ENCODE data around the gene NQO1.

NQO1 gene

DNA sequence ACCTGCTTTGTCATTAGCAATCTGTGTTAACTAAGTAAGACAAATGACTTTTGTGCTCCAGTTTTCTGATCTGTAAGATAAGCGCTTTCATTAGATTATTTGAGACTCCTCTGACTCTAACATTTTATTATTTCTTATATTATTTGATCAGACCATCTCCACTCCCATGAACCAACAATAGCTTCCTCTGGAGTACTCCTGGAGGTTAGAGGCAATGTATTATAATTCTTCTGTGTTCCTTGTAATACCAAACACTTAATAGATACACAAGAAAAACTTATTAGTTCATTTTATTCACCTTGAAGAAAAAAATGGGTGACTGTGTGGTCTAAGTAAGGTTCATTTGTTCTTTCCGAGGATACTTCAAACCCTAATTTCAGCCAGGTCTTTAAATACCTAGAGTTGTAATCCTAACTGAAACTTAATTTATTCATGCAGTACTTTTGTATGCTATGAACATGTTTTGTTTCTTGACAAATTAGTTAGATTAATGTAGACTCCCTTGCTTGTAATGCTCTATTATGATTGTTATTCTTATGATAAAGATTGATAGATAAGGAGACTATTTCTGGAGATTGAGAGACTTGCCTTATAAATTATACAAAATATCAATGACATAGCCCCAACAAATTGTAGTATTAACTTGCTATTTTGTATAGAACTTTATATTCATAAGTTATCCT, 53.9 kb downstream of the NQO1 start:
- Histone ChIP-seq H3K4me2 (ENCODE audit: low read depth, low read length, poor library complexity, severe bottlenecking) (no peak overlapping the region), H3K36me3 (ENCODE audit: insufficient read depth, low read length) (peaks cover 42% of the 10 kb centered on the region), H3K4me1 (ENCODE audit: insufficient read depth, low read length, poor library complexity, severe bottlenecking) (no peaks in the 10 kb centered on the region), H3K9ac (ENCODE audit: low read depth, low read length, poor library complexity, severe bottlenecking) (no peak overlapping the region), H2AFZ (ENCODE audit: low read length) (no peak overlapping the region), H3K4me3 (ENCODE audit: low read length, poor library complexity, severe bottlenecking) (no peak overlapping the region), H3K9me3 (ENCODE audit: insufficient read depth, low read depth, low read length) (no peaks in the 10 kb centered on the region), H3F3A (ENCODE audit: low read depth) (no peaks in the 10 kb centered on the region), H3K27me3 (ENCODE audit: insufficient read depth, low read length, poor library complexity, severe bottlenecking) (no peaks in the 10 kb centered on the region), H3K79me2 (ENCODE audit: insufficient read depth, low read length) (no peaks in the 10 kb centered on the region), H4K20me1 (ENCODE audit: insufficient read depth, low read length, poor library complexity, severe bottlenecking) (no peaks in the 10 kb centered on the region), H3K9me2 (replicated peaks; ENCODE audit: low read depth, low read length) (no peaks in the 10 kb centered on the region)
- TF ChIP-seq EZH2phosphoT487 (IDR thresholded peaks at IDR 0.05; ENCODE audit: borderline replicate concordance) (no peak), CTCF (conservative IDR thresholded peaks at IDR 0.05; ENCODE audit: low read length) (no peak)

DNA sequence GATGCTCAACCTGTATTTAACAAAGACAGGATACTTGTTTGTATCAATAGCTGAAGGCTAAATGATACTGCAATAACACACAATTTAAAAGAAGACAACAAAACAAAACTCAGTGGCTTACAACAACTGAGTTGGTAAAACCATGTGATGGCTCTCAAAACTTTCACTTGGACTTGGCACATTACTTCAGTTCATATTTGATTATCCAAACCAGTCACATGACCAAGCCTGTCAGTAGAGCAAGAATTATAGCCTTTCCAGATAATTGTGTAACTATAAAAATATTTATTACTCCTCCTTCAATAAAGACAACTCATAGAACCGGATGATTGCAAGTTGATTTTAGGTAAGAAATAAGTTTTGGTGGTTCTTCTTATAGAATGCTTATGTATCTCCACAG, 56.8 kb downstream of the NQO1 start:
- Histone ChIP-seq H3K27me3 (ENCODE audit: insufficient read depth, low read length, poor library complexity, severe bottlenecking) (no peaks in the 10 kb centered on the region), H3F3A (ENCODE audit: low read depth) (no peaks in the 10 kb centered on the region), H4K20me1 (ENCODE audit: insufficient read depth, low read length, poor library complexity, severe bottlenecking) (no peaks in the 10 kb centered on the region), H3K9ac (ENCODE audit: low read depth, low read length, poor library complexity, severe bottlenecking) (no peak overlapping the region), H2AFZ (ENCODE audit: low read length) (no peak overlapping the region), H3K79me2 (ENCODE audit: insufficient read depth, low read length) (no peaks in the 10 kb centered on the region), H3K4me1 (ENCODE audit: insufficient read depth, low read length, poor library complexity, severe bottlenecking) (no peaks in the 10 kb centered on the region), H3K9me2 (replicated peaks; ENCODE audit: low read depth, low read length) (no peaks in the 10 kb centered on the region), H3K4me3 (ENCODE audit: low read length, poor library complexity, severe bottlenecking) (no peak overlapping the region), H3K4me2 (ENCODE audit: low read depth, low read length, poor library complexity, severe bottlenecking) (no peak overlapping the region), H3K36me3 (ENCODE audit: insufficient read depth, low read length) (peaks cover 26% of the 10 kb centered on the region; the same call in 1 of the 2 replicates), H3K9me3 (ENCODE audit: insufficient read depth, low read depth, low read length) (no peaks in the 10 kb centered on the region)
- TF ChIP-seq EZH2phosphoT487 (IDR thresholded peaks at IDR 0.05; ENCODE audit: borderline replicate concordance) (no peak), CTCF (conservative IDR thresholded peaks at IDR 0.05; ENCODE audit: low read length) (no peak)

- H3K36me3 ChIP-seq (ENCODE audit: insufficient read depth, low read length): peaks cover 36% of the 10 kb centered on the region; the same call in 1 of the 2 replicates
- TF ChIP-seq EZH2phosphoT487 (IDR thresholded peaks at IDR 0.05; ENCODE audit: borderline replicate concordance) (no peak), CTCF (conservative IDR thresholded peaks at IDR 0.05; ENCODE audit: low read length) (no peak)
- no peaks in the 10 kb centered on the region for H3K4me1 ChIP-seq (ENCODE audit: insufficient read depth, low read length, poor library complexity, severe bottlenecking)
Observed at GRCh38 chr16:69663846-69664245, 62.5 kb downstream of the NQO1 start.

More at GRCh38 chr16:69663846-69664245, 62.5 kb downstream of the NQO1 start:
- Histone ChIP-seq H3K27me3 (ENCODE audit: insufficient read depth, low read length, poor library complexity, severe bottlenecking) (no peaks in the 10 kb centered on the region), H3K4me3 (ENCODE audit: low read length, poor library complexity, severe bottlenecking) (no peak overlapping the region), H3K9ac (ENCODE audit: low read depth, low read length, poor library complexity, severe bottlenecking) (no peak overlapping the region), H3K9me3 (ENCODE audit: insufficient read depth, low read depth, low read length) (no peaks in the 10 kb centered on the region), H2AFZ (ENCODE audit: low read length) (no peak overlapping the region), H3K9me2 (replicated peaks; ENCODE audit: low read depth, low read length) (no peaks in the 10 kb centered on the region), H3F3A (ENCODE audit: low read depth) (no peaks in the 10 kb centered on the region), H3K4me2 (ENCODE audit: low read depth, low read length, poor library complexity, severe bottlenecking) (no peak overlapping the region), H3K79me2 (ENCODE audit: insufficient read depth, low read length) (no peaks in the 10 kb centered on the region), H4K20me1 (ENCODE audit: insufficient read depth, low read length, poor library complexity, severe bottlenecking) (no peaks in the 10 kb centered on the region)
